K562 (cell line): ENCODE data around the gene TFEB. TPM values are rescaled to one million over a fixed set of nuclear protein-coding genes. Genes with fewer than 3 reads are reported as not detected.

ENCODE experiments used
- ATAC-seq: fragments of 200-7000 bp; cut with Tn5 transposase; 3 replicates; pipeline ENCODE4 v1.9.1; 2020; ENCODE audit warnings: moderate library complexity
- BruUV-seq: library from RNA; stranded (reverse); fragments of 400-500 nt; replicated peaks from 2 replicates; lab custom pipeline; 2021; lab: Mats Ljungman, UMichigan
- CTCF ChIA-PET: fragments of 300-600 bp; formaldehyde crosslinking; extraction: SDS; loops from one replicate; lab custom pipeline; 2021; ENCODE audit warnings: low intra/inter-chr PET ratio; lab: Yijun Ruan, JAX
- POLR2A ChIA-PET: fragments of 300-600, 350-650 bp; sonication (Branson Sonifier 250); formaldehyde crosslinking; extraction: SDS; loops from one replicate; lab custom pipeline; 2021; ENCODE audit warnings: antibody characterized with exemption, inconsistent platforms; lab: Yijun Ruan, JAX
- DNase-seq, 4 experiments: peaks; one replicate each; pipeline versions ENCODE4 v3.0.0 to v3.0.0-alpha.2; 2011 to 2018; ENCODE audit warnings: low spot score in 3 of 4, mixed read lengths in 3 of 4; ENCODE audit errors: extremely low read depth in 1 of 4
- FAIRE-seq: peaks from 2 replicates; lab custom pipeline; 2011; peaks lifted over from hg19 to GRCh38; lab: Jason Lieb, UNC
- H2AFZ ChIP-seq: 2 replicates; pipeline ENCODE4 v1.6.0; 2011; ENCODE audit warnings: low read depth, low read length, control low read depth, inconsistent platforms
- H3K27ac ChIP-seq: fragments of 200-600 bp; 3 replicates; pipeline ENCODE4 v1.8.0; 2011; ENCODE audit warnings: low read depth, mild to moderate bottlenecking, control low read depth, inconsistent platforms, low read length, moderate library complexity, mixed read lengths; ENCODE audit errors: extremely low read depth
- H3K27me3 ChIP-seq, 2 experiments: fragments of 300-600 bp in 1 of 2; 2 replicates in 1 of 2; 3 replicates in 1 of 2; pipeline versions ENCODE4 v1.6.0 to v1.8.0; 2011; ENCODE audit warnings: inconsistent platforms in 2 of 2, low read length in 2 of 2, mild to moderate bottlenecking in 1 of 2, mixed read lengths in 1 of 2, moderate library complexity in 1 of 2; ENCODE audit not compliant: control insufficient read depth in 2 of 2, insufficient read depth in 2 of 2
- H3K36me3 ChIP-seq: fragments of 300-600 bp; 3 replicates; pipeline ENCODE4 v1.8.0; 2011; ENCODE audit warnings: mild to moderate bottlenecking, low read length, inconsistent platforms; ENCODE audit not compliant: control insufficient read depth, insufficient read depth
- H3K4me1 ChIP-seq, 2 experiments: fragments of 200-600 bp in 1 of 2; replicated peaks in 1 of 2; 2 replicates in 1 of 2; 3 replicates in 1 of 2; pipeline versions ENCODE4 v1.5.1 to v1.8.0; 2011; ENCODE audit warnings: inconsistent platforms in 2 of 2, low read length in 2 of 2, mild to moderate bottlenecking in 1 of 2, mixed read lengths in 1 of 2, moderate library complexity in 1 of 2; ENCODE audit not compliant: control insufficient read depth in 2 of 2, insufficient read depth in 2 of 2
- H3K4me2 ChIP-seq: 2 replicates; pipeline ENCODE4 v1.6.1; 2011; ENCODE audit warnings: low read length, control low read depth, inconsistent platforms, mixed read lengths; ENCODE audit not compliant: insufficient read depth
- H3K4me3 ChIP-seq: fragments of 200-600 bp; sonication (generic), shearing (Covaris generic); 2 replicates; pipeline ENCODE4 v1.5.1; 2016; ENCODE audit warnings: control low read depth, inconsistent platforms
- H3K79me2 ChIP-seq: fragments of 200-600 bp; 3 replicates; pipeline ENCODE4 v1.8.0; 2011; ENCODE audit warnings: low read length, inconsistent platforms; ENCODE audit not compliant: control insufficient read depth, insufficient read depth
- H3K9ac ChIP-seq, 2 experiments: 2 replicates each; pipeline versions ENCODE4 v1.6.0 to v1.6.1; 2011; ENCODE audit warnings: low read depth in 2 of 2, low read length in 2 of 2, control low read depth in 1 of 2, inconsistent platforms in 1 of 2, mild to moderate bottlenecking in 1 of 2, mixed read lengths in 1 of 2; ENCODE audit not compliant: insufficient read depth in 1 of 2
- H3K9me1 ChIP-seq: one replicate; pipeline ENCODE4 v1.6.0; 2011; ENCODE audit warnings: inconsistent platforms, mild to moderate bottlenecking, low read length, moderate library complexity; ENCODE audit not compliant: control insufficient read depth, insufficient read depth
- H3K9me3 ChIP-seq: replicated peaks from 2 replicates; pipeline ENCODE4 v1.5.1; 2011; ENCODE audit warnings: low read depth, low read length, inconsistent platforms; ENCODE audit not compliant: control insufficient read depth, insufficient read depth
- H4K20me1 ChIP-seq: replicated peaks from 2 replicates; pipeline ENCODE4 v1.6.1; 2011; ENCODE audit warnings: low read length, inconsistent platforms, mixed read lengths; ENCODE audit not compliant: control insufficient read depth, insufficient read depth
- BCL6 ChIP-seq: fragments of 250-450 bp; sonication (Bioruptor Pico); IDR thresholded peaks from 2 replicates; pipeline ENCODE4 v1.4.0; 2020
- BRF1 ChIP-seq: IDR thresholded peaks from 3 replicates; pipeline ENCODE4 v1.6.1; 2011; ENCODE audit warnings: borderline replicate concordance, mild to moderate bottlenecking; ENCODE audit not compliant: insufficient read length; ENCODE audit errors: extremely low read depth
- CREB3L1 ChIP-seq: fragments of 450-650 bp; IDR thresholded peaks from 2 replicates; pipeline ENCODE4 v1.6.1; 2014; ENCODE audit warnings: low read depth, mild to moderate bottlenecking, moderate library complexity, borderline replicate concordance
- E2F4 ChIP-seq: sonication (generic); formaldehyde crosslinking; IDR thresholded peaks from 2 replicates; pipeline ENCODE4 v1.8.0; 2022; ENCODE audit warnings: mild to moderate bottlenecking, low read depth, missing genetic modification reagents
- HDAC3 ChIP-seq: fragments of 450-650 bp; IDR thresholded peaks from 2 replicates; pipeline ENCODE4 v1.6.1; 2018; ENCODE audit warnings: borderline replicate concordance, mild to moderate bottlenecking, moderate library complexity; ENCODE audit not compliant: partially characterized antibody
- HINFP ChIP-seq: fragments of 450-650 bp; conservative IDR thresholded peaks from 2 replicates; pipeline ENCODE4 v1.6.1; 2016; ENCODE audit warnings: missing genetic modification characterization, low read depth, mild to moderate bottlenecking, control low read depth, missing compliant biosample characterization
- HSF4 ChIP-seq: fragments of 250-450 bp; sonication (Bioruptor Pico); IDR thresholded peaks from 2 replicates; pipeline ENCODE4 v2.1.2; 2022; ENCODE audit warnings: mild to moderate bottlenecking, moderate library complexity, borderline replicate concordance
- NR2F6 ChIP-seq: fragments of 450-650 bp; formaldehyde crosslinking; IDR thresholded peaks from 2 replicates; pipeline ENCODE4 v1.4.0; 2020; ENCODE audit warnings: mild to moderate bottlenecking
- SMARCA5 ChIP-seq: fragments of 450-650 bp; IDR thresholded peaks from 2 replicates; pipeline ENCODE4 v1.6.1; 2016
- SP2 ChIP-seq: IDR thresholded peaks from 2 replicates; pipeline ENCODE4 v1.6.1; 2011; ENCODE audit warnings: mild to moderate bottlenecking, low read depth, low read length, moderate library complexity; ENCODE audit not compliant: poor library complexity, severe bottlenecking; ENCODE audit errors: extremely low read depth
- TAF1 ChIP-seq: IDR thresholded peaks from 2 replicates; pipeline ENCODE4 v1.6.1; 2011; ENCODE audit warnings: mild to moderate bottlenecking, low read length, moderate library complexity; ENCODE audit not compliant: insufficient read depth, control insufficient read depth, severe bottlenecking; ENCODE audit errors: extremely low read depth
- TCF15 ChIP-seq: fragments of 250-450 bp; sonication (Bioruptor Pico); IDR thresholded peaks from 2 replicates; pipeline ENCODE4 v1.8.0; 2022; ENCODE audit warnings: moderate library complexity, mild to moderate bottlenecking, inconsistent platforms
- ZBTB49 ChIP-seq: sonication (generic); formaldehyde crosslinking; IDR thresholded peaks from 2 replicates; pipeline ENCODE4 v1.8.0; 2022; ENCODE audit warnings: missing genetic modification reagents, mild to moderate bottlenecking, borderline replicate concordance
- ZNF224 ChIP-seq: sonication (generic); formaldehyde crosslinking; IDR thresholded peaks from 2 replicates; pipeline ENCODE4 v1.8.0; 2022; ENCODE audit warnings: mild to moderate bottlenecking, missing genetic modification reagents
- ZNF445 ChIP-seq: fragments of 250-450 bp; sonication (Bioruptor Pico); IDR thresholded peaks from 2 replicates; pipeline ENCODE4 v1.4.0; 2020; ENCODE audit warnings: low read depth, mild to moderate bottlenecking, moderate library complexity
- WGBS: fragments of 100-300 bp; shearing (Covaris generic); methylation state at CpG from one replicate; pipeline ENCODE4 v1.1.6; 2016; ENCODE audit warnings: low coverage, mixed read lengths; ENCODE audit not compliant: insufficient coverage; ENCODE audit errors: missing lambda C conversion rate; 5-methylcytosine and 5-hydroxymethylcytosine counted together
- in situ Hi-C: fragments of 300-500 bp; cut with MboI; formaldehyde crosslinking; loops from 4 replicates; pipeline ENCODE4 v1.15.0; 2018; ENCODE audit warnings: inconsistent platforms, mixed read lengths
- intact Hi-C: fragments of 100-400 bp; cut with micrococcal nuclease; formaldehyde crosslinking; loops from 2 replicates; pipeline ENCODE4 v1.14.2; 2022
- polyA plus RNA-seq, 8 experiments: library from polyadenylated mRNA; depleted of rRNA in 4 of 8; stranded (reverse) in 5 of 8; unstranded in 3 of 8; fragments of >200 nt; fragmentation: Nextera tagmentation in 2 of 8; fragmentation: Illumina TruSeq in 1 of 8; extraction: Ambion mirVana in 2 of 8; extraction: Trizol in 1 of 8; gene quantifications; 2 replicates each; pipeline versions ENCODE4 v1.2.1 to v1.2.3, GENCODE V29; 2011 to 2014; ENCODE audit warnings: inconsistent platforms in 1 of 8, missing spikeins in 1 of 8
- total RNA-seq, 7 experiments: library from RNA; depleted of rRNA in 6 of 7; stranded (reverse); fragments of >200 nt in 6 of 7; fragmentation: Illumina TruSeq in 2 of 7; extraction: Trizol in 2 of 7; gene quantifications; 2 replicates each; pipeline versions ENCODE4 v1.2.1 to v1.2.3, GENCODE V29; 2011 to 2021; ENCODE audit warnings: low replicate concordance in 1 of 7

The TFEB gene
- total and polyA plus RNA-seq, 9 of the 15 experiments (the other 6 are each of a cell fraction or from before 2014, with no cell fraction given), result 0.04 to 4.7 (median 2.0) TPM

- DNase-seq, result no peak
- H3K9me1 ChIP-seq, result no peaks in the 10 kb centered on the region
- intact Hi-C loops, result no loop called here
- H4K20me1 ChIP-seq, result peaks cover 5% of the 10 kb centered on the region; the same call in 1 of the 2 replicates
- no peaks in the 10 kb centered on the region for H3K79me2 ChIP-seq
- no peak overlapping the region for H3K4me2 ChIP-seq
- no peaks in the 10 kb centered on the region for H3K36me3 ChIP-seq
- CTCF ChIA-PET, result interaction anchor here (0.6 to 1.0 kb wide), 2 partner anchors 9 to 369 kb away, joined by 3 to 7 read pairs; no protein-coding TSS in a partner anchor
- no peak overlapping the region for H2AFZ ChIP-seq
- BruUV-seq, result no TSS peak
- ATAC-seq, result no peak
- H3K4me1 ChIP-seq, result peaks cover 0 to 3% of the 10 kb centered on the region in 2 experiments; a peak in 1 of 5 replicates
- in situ Hi-C loops, result no loop called here
- no peak overlapping the region for H3K4me3 ChIP-seq
- peaks cover 34 to 76% of the 10 kb centered on the region in 2 experiments for H3K27me3 ChIP-seq
- FAIRE-seq, result peak; percentile 42
- 10% methylated on average over 5 of the region's 5 CpGs for WGBS
- no peak overlapping the region for H3K9ac ChIP-seq
- POLR2A ChIA-PET, result no interaction called here
- no peaks in the 10 kb centered on the region for H3K9me3 ChIP-seq
- no peak overlapping the region for H3K27ac ChIP-seq
- TF ChIP-seq BCL6 (CRISPR knock-in tag), result no peak
- no peak for TF ChIP-seq SMARCA5
- TF ChIP-seq NR2F6 (CRISPR knock-in tag), result no peak
- TF ChIP-seq SP2, result no peak
- TF ChIP-seq CREB3L1, result no peak
- no peak for TF ChIP-seq TCF15 (CRISPR knock-in tag)
- no peak for TF ChIP-seq E2F4 (CRISPR knock-in tag)
- no peak for TF ChIP-seq ZNF224 (CRISPR knock-in tag)
- no peak for TF ChIP-seq HDAC3
- TF ChIP-seq TAF1, result no peak
- no peak for TF ChIP-seq ZBTB49 (CRISPR knock-in tag)
- TF ChIP-seq HINFP (tag), result no peak
- TF ChIP-seq ZNF445 (CRISPR knock-in tag), result no peak
- TF ChIP-seq BRF1, result no peak
- TF ChIP-seq HSF4, result no peak
Measured at GRCh38 chr6:41676431-41676830, 59.0 kb downstream of the TFEB start.
